ENCODE data around the gene ORC1.
"Not testable (repeated sequence)": the region's sequence is repeated elsewhere in the genome, so short reads cannot be mapped to it uniquely, and the experiment has no call there.

ORC1 gene

DNA sequence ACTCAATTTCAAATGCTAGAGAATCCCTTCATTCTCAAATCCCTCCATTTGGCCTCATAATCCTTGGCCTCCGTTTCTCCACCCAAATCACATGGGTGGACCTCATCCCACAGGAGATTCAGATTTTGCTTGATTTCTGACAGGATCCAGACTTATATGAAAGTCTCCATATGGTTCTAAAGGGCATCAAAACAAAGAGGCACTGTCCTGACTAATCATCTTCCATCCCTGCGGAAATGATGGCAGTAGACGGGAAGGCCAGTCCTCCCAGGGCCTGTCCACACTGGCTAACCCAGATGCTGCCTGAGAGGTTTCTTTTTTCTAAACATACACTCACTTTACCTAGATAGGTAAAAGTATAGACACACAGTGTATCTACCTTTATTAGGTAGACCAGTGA lies 18.8 kb downstream of the ORC1 start:
- DNase-seq = no peak

DNA sequence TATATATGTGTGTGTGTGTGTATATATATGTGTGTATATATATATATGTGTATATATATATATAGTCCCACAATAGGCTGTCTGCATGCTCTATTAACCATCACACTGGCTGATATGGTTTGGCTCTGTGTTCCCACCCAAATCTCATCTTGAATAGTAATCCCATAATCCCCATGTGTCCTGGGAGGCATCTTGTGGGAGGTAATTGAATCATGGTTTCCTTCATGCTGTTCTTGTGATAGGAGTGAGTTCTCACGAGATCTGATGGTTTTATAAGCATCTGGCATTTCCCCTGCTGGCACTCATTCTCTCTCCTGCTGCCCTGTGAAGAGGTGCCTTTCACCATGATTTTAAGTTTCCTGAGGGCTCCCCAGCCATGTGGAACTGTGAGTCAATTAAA lies 34.4 kb downstream of the ORC1 start:
- not testable (repeated sequence) for DNase-seq

- DNase-seq = peak; percentile 88
Observed at GRCh38 chr1:52368383-52369172, 35.6 kb downstream of the ORC1 start.

DNA sequence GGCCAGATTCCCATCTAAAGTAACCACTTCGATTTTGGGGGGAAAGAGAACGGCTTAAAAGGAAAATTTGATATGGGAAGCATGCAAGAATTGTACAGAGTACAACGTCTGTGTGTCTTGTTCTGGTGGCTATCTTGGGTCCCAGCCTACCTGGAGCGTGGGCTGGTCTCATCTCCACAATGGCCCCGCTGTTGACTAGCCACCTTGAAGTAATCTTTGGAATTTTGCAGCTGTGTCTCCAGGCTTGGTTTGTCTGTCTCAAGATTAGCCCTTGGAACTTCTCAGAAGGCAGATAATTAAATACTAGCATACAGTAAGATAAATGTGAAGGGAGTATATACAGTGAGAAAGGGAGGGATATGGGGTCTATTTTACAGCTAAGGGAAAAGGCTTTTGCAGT lies 37.0 kb downstream of the ORC1 start:
- no peak for DNase-seq

- no peak for DNase-seq
Observed at GRCh38 chr1:52366517-52366827, 37.8 kb downstream of the ORC1 start.

DNA sequence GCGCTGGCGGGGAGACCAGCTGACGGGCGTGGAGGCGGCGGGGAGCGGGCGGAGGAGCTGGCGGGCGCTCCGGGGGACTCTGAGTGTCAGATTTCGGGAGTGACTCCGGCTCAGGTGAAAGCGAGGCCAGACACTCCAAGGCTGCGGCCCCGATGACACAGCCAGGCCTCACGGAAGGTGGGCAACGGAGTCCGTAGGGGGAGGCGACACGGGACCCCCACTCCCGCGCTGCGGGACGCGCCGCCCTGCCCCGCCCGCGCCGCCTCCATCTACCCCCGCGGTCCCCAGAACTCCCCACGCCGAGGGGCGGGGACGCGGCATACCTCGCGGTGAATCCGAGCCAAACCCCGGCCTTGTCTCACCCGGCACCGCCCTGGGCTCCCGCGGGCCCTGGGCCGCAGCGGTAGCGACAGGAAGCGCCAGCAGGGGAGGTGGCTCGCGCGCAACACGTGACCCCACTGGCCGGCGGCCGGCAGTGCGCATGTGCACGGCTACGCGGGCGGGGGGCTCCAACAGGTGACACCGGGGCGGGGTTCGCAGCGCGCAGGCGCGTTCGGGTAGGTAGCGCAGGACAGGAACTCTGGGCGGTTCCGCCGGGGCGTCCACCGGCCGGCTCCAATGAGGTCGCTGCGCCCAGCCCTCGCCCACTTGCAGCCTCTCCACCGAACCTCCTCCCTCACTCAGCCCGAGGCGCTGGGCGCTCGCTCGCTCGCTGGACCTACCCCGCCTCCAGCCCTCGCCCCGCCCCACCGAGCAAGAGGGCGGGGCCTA lies 38.3 kb downstream of the ORC1 start, which contains the start of gene CC2D1B:
CC2D1B (minus strand) TSS at position 460 of the 771 bp plus-strand sequence. CDS start 1,585 bp downstream, outside the sequence.
- DNase-seq = peak; percentile 100

DNA sequence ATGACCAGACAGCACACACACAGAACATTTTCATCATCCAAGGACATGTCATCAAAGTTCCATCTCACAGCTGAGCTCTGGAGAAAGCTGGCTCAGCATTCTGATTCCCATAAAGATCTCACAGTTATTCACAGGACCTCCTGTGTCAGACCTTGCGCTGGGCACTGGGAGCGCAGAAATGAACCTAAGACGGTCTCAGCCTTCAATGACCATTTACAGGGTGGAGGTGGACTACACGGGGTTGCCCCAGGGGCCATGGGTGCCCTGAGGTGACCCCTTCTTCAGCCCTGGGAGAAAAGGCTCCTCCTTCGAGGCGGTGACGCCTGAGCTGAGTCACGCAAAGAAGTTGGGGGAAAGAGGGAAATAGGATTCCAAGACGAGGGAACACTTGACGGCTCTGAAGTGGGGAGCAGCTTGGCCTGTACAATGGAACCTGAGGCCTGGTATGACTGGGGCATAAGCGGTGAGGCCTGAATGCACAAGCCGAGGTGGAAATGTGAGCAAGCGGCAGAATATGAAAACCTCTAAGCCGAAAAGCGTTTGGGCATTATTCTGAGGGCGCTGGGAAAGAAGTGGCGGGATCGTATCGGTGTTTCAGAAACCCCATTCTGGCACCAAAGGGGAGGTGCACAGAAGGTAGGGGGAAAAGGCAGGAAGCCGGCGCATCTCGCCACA lies 39.0 kb downstream of the ORC1 start:
- DNase-seq = peak; percentile 56

GRCh38 chr1:52364235-52364839 lies 39.9 kb downstream of the ORC1 start:
- no peak for DNase-seq

DNA sequence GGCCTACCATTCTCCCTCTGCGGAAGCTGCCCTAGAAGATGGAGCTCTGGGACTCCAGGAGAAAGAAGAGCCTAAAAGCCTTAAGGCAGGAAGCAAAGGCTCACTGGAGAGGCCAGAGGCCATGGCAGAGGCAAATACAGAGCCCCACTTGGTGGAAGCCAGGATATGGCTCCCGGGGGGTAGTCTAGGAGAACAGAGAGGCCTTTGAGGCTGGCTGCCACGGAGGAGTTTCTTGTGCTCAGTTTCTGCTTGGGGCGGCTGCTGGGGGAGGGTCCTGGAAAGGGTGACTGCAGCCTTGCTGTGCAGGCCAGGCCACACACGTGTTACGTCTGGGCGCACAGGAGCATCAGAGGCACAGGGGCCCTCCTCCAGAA lies 43.6 kb downstream of the ORC1 start:
- DNase-seq = no peak

DNA sequence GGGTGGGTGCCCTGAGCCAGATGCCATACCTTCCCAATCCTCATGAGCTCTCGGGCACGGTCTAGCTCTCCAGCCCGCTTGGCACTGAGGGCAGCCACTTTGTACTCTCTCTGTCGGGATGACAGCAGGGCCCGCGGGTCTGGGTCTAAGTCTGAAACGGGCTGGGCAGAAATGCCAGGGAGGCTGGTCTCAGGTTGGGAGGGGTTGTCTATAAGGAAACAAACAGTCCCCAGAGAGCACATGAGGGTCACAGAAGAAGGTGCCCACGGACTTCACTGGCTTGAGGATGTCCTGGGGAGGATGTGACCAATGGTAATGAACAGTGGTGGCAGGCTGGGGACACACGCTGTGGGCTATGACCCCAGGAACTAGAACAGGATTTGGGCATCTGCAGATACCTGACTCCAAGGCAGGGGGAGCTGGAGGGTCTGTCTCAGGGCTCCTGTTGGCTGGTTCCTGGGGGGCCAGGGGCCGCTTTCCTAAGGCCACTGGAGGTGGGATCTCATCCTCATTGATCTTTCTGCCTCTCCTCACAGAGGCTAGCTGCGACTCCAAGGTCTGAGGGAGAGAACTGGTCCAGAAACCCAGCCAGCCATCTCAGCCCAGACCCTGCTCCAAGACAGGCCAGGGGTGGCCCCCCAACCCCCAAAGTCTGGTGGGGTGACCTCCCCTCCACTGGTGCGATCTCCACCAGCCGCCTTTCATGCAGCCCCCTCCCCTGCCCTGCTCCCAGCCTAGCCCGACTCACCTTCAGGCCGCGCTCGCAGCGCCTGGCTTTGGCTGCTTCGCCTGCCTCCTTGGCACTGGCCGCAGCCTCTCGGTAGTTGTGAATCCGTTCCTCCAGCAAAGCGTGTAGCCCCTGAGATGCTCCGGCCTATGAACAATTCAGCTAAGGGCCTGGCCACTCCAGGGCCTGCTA lies 44.3 kb downstream of the ORC1 start:
- DNase-seq = no peak

DNA sequence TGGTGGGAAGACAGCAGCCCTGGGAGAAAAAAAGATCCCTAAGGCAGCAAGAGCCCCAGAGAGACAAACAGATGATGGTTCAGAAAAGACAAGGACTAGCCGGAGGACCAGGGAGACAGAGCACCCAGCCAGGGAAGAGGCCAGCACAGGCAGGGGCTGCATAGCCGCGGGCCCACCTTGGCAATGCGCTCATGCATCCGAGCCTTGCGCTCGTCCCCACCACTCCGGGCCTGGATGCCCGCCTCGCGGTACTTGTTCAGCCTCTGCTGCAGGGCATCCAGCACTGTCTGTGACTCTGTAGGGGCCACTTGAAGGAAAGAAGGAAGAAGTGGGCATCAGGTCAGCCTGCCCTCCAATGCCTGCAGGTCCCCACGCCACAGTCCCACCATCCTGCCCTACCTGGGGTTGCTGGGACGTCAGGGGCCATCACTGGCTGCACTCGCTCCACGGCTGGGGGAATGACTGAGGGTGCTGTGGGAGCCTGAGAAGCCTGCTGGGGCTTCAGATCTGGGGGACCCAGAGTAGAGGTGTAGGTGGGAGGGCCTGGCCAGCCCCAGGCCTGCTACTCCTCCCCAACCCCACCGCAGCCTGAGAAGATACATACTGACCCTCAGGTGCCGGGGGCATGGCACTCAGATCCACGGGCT lies 45.2 kb downstream of the ORC1 start:
- DNase-seq = no peak

DNA sequence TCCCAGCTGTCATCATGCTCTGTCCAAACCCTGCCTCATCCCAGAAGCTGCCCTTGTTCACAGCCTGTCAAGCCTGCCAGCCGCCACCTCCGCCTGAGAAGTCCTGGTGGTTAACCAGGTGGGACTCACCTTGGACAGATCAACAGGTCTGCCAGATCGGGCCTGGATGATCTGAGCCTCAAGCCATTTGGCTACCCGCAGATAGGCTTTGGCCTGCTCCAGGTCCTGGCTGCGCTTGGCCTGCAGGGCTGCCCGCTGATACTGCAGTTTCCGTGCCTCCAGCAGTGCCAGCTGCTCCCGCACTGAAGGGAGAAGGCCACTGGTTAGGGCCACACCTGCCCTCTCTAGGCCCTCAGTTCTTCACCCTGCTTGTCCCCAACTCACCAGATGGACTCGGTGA lies 46.8 kb downstream of the ORC1 start:
- DNase-seq = no peak

GRCh38 chr1:52356818-52357355 lies 47.3 kb downstream of the ORC1 start:
- DNase-seq = no peak

DNA sequence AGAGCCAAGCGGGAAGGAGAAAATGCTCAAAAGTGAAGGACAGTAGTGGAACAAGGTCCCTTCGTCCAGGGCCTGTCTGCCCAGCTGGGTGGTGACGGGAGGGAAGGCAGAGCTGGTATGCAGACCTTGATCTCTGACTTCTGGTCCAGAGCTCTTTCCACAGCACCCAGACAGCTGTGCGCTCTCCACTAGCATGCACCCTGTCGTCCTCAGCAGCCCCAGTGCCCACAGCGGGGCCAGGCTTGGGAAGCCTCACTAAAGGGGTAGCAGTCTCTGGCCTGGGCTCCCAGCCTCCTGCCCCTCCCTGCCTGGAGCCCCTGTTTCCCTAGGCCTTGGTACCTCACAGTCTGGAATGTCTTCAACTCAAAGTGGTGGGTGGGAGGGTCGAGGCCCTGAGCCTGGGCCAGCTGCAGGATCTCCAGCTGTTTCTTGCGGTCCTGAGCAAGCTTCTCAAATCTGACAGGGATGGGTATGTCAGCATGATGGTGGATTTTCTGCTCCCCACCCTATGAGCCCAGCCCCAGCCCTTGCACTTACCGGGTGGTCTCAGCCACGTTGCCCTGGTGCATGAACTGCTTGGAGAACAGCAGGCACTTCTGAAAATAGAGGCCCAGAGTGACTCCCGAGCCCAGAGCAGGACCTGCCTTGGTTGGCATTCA lies 48.2 kb downstream of the ORC1 start:
- DNase-seq = no peak

- DNase-seq = no peak
Observed at GRCh38 chr1:52355436-52355835, 48.8 kb downstream of the ORC1 start.

DNA sequence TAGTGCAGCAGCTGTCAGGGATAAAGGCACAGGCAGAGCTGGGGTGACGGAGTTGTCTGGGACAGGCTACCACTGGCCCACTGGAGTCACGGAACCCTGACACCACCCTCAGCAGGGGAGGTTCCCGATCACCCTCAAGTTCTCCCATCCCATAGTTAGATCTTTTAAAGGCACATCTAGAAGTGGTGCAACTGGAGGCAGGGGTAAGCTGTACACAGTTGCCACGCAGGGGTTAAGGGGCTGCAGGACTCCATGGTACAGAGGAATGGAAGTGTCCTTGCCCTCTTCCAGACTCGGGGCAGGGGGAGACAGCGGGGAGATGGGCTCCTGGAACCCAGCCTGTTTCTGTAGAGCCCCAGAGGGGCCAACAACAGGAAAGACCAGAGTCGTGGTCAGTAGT lies 51.5 kb downstream of the ORC1 start:
- DNase-seq = no peak

GRCh38 chr1:52348704-52349300 lies 55.4 kb downstream of the ORC1 start:
- DNase-seq = peak; percentile 10

DNA sequence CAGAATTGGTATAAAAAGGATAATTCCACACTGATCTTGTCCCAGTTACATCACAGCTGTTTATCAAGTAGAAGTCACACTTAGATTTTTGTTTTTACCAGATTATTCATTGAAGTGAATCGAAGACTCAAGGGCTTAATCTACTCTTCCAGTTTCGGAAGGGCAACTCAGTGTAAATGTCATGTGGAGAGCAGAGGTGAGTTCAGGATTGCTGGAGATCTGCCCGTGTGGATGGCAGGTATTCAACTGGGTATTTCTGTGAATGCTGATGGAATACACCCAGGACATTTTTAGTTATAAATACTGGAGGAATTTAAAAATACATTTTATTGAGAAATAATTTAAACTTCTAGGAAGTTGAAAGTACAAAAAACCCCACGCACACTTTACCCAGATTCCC lies 57.6 kb downstream of the ORC1 start:
- no peak for DNase-seq

GRCh38 chr1:52345252-52345651 lies 59.0 kb downstream of the ORC1 start:
- DNase-seq = no peak

- no peak for DNase-seq
Observed at GRCh38 chr1:52343979-52344378, 60.2 kb downstream of the ORC1 start.
